Activated CD4-positive, alpha-beta T cell treated with anti-CD3 and anti-CD28 coated beads for 1 hour (primary cell): ENCODE data around the gene DDR2.

Experiments
- DNase-seq: peaks from one replicate; pipeline ENCODE4 v3.0.0-alpha.2; 2020

Gene DDR2

DNA sequence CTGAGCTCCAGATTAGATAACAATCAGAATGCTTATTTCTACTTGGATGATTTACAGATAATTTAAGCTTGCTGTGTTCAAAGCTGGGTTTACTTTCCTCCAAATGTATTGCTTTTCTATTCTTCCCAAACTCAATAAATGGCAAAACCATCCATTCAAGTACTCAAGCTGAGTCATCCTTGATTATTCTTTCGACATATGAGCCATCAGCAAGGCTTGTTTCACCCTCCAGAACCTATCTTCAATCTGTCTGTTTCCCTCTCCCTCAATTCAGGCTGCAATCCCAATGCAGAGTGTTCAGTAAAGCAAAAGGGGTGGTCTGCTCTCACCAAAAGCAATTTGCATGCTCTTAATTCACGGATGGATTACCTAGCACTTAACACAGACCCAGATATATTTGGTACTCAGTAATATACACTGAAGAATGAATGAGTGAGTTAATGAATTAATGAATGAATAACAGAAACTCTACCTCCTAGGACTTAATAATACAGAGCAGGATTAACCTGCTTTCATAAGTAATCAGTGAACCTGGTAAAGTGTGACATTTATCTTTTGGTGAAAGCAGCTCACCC lies 41.9 kb downstream of the DDR2 start:
- no peak for DNase-seq

DNA sequence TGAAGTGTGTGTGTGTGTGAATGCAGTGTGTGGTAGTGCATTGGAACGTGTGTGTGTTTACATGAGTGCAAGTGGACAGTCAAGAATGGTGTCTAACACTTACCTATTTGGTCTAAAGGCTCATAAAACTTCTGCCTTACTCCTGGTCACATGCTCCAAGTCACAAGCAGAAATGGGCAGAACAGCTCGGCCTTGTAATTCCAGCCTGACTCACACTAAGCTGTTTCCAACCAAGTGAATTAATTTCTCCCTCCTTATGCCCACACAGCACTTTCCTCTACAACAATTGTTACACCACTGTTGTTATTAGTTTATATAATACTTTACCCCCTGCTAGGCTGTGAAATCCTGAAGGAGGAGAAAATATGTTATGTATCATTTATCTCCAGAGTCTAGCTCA lies 43.8 kb downstream of the DDR2 start:
- no peak for DNase-seq

DNA sequence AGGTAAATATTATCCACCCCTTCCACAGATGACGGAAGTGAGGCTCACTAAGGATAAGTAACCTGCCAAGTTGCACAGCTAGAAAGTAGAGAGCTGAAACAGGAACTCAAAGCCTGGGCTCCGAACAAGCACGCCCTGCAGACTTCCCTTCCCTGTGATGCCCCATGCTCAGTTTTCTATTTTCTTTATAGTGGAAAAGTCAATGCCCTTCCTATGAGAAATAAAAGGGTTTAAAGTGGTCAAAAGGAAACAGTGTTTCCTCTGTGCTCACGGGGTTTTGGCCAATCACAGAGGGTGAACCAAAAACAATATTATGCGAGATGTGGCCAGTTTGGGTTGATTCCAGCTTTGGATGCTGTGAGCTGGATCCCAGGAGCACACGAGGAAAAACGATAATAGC lies 44.5 kb downstream of the DDR2 start:
- DNase-seq = no peak

DNA sequence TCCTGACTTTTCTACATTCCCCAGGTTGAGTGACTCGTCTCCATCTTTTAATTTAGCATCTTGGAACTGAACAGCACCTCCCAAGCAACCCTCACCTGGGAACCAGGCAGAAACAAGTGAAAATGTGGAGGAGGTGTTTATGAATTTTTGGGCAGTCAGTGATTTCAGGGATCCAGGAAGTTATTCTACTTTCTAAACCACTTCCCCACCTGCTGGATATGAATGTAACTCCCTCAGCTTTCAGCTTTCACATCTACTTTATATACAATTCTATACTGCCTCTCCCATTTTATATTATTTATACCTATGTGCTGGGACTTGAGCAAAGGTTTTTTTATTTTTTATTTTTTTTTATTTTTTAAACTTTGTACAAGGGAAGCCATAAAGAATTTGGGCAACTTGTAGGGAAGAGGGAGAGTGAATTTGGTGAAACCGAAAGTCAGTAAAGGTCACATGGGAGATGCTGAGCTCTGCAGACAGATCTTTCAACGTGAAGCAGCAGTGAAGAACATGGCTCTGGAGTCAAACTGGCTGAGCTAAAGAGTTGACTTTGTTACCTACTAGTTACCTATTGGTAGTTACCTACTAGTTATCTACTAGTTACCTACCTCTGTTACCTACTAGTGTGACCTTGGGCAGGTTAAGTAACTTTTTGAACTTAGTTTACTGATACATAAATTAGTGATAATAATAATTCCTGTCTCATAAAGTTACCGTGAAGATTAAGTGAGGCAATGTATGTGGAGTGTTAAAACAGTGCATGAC lies 45.5 kb downstream of the DDR2 start:
- no peak for DNase-seq

DNA sequence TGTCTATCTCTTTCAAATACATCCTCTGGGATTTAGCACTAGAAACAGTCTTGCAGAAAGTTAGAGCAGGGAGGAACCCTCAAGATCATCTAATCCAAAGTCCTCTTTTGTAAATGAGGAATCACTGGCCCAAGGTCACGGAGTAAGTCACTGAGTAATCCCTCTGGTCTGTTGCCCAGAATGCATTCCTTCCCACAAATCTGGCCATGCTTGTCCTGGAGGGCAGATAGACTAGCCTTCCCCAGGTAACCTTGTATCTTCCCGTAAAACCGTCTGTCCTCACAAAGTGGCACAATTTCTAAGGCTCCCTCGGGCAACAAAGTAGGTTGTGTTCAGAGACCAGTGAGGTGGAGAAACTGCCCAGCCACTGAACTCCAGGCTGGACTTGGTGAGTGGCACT lies 46.2 kb downstream of the DDR2 start:
- DNase-seq = no peak

DNA sequence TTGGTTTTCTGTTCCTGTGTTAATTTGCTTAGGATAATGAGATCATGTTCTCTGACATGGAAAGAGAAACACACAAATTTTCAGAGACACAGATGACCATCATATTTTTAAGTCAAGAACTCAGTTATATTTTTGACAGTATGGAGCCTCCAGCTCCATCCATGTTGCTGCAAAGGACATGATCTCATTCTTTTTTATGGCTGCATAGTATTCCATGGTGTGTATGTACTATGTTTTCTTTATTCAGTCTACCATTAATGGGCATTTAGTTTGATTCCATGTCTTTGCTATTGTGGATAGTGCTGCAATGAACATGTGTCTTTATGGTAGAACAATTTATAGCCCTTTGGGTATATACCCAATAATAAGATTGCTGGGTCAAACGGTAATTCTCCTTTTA lies 47.0 kb downstream of the DDR2 start:
- DNase-seq = no peak

DNA sequence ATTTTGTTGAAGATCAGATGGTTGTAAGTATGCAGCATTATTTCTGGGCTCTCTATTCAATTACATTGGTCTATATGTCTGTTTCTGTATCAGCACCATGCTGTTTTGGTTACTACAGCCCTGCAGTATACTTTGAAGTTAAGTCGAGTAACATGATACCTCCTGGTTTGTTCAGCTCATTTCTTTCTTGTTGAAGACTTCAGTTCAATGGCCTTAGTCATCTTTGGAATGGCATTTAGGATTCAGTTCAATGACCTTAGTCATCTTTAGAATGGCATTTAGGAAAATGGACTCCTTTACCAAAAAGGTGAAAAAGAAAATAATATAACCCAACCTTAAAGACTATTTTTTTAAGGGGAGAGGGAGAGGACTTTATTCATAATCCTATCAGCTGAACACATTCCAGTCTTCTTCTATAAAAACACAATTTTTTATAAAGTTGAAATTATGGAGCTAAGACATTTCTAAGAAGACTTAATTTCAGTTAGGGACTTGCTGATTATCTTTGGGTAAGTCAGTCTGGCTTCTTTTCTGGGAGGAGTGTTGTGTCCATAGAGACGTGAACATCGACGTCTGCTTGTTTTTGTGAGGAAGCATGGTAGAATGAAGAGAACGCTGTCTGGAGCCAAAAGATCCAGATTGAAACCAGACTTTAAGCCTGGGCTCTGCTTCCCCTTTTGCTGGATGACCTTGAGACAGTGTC lies 48.3 kb downstream of the DDR2 start:
- DNase-seq = no peak

DNA sequence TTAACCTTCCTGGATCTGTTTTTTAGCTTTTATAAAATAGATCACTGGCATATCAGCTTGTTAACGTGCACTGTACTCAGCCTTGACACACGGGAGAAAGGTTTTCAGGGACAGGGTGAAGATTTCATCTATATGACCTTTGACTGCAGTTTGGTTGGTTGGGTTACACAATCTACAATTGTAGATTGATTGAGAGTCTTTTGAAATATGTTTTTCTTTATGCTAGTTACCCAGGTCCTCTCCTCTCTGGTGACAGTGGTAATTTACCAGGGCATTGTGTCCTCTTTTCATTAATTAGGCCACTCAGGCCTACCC lies 48.8 kb downstream of the DDR2 start:
- DNase-seq = no peak

DNA sequence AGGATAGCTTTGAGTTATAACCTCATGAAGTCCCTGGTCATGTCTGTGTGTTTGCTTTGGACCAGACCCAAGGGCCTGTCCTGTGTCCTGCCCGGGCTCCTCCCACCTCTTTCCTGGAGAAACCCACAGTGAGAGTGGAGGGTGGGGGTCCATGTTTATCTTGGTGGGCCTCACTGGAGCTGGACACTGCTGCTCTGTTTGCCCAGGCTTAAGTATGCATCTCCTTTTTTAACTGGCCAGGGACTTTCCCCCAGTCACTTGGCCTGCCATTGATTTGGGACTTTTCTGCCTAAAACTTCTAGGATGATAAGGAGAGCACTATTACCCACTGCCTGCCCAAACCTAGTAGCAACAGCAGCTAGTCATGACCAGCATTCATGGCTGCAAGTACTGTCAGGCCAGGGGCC lies 49.8 kb downstream of the DDR2 start:
- no peak for DNase-seq

DNA sequence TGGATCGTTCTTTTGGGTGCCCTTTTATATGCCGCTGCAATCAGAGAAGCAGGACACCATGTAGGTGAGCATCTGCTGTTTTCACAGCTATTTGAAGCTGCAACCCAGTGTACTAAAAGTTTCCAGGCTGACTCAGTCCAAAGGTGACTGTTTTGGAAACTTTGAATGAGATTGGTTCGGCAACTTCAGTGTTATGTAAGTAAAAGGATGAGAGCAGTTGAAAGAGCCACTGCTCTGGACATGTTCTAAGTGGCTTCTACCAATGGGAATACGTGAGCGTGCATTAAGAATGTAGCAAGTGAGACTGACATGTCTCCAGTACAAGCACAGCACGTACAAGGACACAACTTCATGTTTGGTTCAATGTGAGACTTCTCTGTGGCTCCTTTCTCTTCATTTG lies 55.6 kb downstream of the DDR2 start:
- DNase-seq = no peak

DNA sequence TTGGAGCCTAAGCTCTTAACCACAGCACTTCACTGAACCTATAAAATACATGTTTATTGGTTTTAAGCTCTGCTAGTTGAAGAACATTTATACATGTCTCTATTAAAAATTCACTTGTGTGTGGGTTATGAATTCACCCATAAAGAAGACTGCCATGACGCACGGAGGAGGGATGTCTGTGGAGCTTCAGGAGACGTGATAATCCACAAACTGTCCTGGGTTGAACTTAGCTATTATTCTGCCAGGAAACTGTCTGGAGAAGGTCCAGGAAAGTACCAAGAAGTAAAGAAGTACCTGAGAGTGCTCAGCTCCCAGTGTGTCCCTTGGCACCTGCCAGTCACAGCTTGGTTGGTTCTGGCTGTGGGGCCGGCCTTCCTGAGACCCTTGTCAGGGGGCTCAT lies 56.3 kb downstream of the DDR2 start:
- DNase-seq = no peak

DNA sequence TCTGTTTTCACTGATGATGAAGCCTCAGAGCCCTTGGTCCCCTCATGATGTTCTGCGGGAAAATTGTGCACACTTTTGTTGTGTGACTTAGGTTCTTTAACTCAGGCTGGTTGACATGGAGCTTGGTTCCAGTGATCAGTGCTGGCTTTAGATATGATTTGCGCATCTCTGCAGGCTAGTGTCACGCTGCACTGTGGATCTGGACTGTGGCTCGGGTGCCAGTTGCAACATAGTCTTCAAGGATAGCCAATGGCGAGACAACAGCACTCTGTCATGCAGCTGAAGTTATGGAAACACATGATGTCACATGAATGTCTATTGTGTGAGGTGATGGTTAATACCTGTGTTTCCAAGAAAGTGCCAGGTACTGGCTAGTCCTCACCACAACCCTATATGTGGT lies 56.7 kb downstream of the DDR2 start:
- DNase-seq = no peak

DNA sequence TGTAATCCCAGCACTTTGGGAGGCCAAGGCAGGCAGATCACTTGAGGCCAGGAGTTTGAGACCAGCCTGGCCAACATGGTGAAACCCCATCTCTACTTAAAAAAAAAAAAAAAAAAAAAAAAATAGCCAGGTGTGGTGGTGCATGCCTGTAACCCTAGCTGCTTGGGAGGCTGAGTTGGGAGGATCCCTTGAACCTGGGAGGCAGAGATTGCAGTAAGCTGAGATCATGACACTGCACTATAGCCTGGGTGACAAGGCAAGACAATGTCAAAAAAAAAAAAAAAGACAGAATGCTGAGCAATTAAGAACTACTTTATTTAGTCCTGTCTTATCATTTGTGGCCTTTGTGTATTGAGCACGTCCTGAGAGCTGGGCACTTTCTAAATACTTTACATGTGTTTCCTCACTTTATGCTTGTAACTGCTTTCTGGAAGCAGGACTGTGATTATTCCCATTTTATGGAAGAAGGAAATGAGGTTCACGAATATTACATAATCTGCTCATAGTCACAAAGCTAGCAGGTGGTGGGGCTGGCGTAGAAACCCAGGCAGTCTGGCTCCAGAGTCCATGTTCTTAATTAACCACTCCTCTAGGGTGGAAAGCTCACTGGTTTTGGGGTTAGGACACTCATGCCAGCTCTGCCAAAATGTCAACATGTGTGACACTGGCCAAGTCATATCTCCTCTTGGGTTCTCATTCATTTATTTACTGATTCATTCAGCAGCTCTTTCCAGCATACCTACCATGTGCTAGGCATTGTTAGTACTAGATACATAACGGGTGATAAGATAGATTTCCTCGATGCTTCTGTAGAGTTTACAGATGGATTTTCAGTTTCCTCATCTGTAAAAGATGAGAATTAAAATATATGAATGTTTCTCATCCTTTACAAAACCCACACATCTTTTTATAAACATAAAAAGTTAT lies 57.7 kb downstream of the DDR2 start:
- DNase-seq = no peak

DNA sequence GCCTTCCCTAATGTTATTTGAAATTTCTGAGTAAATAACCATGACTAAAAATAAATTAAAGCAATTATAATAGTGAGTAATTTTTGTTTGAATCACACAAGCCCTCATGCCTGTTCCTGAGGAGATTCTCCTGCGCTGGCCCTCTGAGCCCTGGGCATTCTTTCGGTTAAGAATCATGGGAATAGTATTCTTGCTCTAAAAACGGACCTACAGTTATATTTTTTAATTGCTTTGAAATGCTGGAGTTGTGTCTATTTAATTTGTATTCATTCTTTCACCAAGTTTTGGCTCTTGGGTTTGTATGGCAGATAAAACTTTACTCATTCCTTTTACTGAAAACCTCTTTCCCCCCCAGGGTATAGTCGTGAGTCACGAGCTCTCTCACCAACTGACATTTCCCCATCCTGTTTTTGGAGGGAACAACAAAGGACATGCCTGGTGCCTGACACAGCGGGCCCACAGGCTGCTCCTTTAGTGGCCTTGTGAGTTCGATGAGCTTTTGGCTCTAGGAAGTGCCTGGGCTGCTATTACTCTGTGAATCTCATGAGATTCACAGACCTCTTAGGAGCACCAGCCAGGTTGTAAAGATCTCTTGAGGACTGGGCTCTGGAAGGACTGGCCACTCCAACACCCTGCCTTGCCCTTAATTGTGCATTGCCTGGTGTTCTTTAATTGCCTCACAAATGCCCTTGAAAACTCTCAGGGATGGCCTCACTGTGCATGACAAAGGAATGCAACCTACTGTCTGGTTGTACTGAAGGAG lies 58.6 kb downstream of the DDR2 start:
- no peak for DNase-seq

DNA sequence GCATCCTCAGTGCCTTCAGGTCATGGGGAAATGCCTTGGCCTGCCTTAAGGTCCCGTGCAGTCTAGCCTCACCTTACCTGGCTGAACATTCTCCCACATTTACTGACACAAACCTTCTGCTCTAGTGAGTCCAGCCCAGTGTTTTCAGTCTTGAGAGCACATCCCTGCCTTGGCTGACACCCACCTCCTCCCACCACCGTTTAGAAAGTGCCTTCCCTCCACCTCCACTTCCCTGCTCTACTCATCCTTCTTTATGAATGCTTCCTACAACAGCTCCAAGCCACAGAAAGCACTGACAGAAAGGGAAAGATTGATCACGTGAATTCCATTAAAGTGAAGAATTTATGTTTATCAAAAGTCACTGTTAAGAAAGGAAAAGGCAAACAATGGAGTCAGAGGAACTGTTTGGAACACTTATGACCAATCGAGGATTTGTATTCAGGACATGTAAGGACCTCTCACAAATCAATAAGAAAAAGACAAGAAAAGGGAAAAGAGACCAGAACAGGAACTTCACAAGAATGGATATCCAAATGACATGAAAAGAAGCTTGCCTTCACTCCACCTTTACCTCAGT lies 59.8 kb downstream of the DDR2 start:
- DNase-seq = no peak

DNA sequence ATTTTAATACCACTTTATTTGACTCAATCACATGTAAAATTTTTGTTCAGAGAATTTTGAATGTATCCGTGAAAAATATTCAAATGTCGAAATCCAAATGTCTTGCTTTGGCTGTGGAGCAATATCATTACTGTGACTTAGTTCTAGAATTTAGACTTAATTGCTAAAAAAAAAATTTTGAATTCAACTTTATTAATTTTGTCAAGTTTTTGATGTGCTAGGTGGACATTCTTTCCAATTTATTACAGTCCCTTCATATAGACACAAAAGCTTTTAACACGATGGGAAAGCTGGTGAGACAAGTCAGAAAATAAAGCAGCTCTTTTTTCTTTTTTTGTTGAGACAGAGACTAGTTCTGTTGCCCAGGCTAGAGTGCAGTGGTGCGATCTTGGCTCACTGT lies 62.6 kb downstream of the DDR2 start:
- DNase-seq = no peak

DNA sequence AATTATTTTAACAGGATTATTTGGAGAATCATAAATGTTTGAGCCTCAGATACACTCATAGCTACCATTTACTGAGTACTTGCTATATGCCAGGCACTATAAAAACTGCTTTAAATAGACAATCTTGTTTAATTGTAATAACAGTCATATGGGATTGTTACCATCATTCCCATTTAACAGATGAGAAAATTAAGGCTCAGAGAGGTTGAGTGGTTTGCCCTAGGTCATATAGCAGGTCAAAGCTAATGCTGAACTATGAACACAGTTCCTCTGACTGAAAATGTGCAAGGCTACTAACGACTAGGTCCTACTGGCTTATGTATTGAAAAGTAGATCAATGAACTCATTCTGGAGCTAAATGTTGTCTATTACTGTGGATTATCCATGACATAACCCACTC lies 63.4 kb downstream of the DDR2 start:
- DNase-seq = no peak

DNA sequence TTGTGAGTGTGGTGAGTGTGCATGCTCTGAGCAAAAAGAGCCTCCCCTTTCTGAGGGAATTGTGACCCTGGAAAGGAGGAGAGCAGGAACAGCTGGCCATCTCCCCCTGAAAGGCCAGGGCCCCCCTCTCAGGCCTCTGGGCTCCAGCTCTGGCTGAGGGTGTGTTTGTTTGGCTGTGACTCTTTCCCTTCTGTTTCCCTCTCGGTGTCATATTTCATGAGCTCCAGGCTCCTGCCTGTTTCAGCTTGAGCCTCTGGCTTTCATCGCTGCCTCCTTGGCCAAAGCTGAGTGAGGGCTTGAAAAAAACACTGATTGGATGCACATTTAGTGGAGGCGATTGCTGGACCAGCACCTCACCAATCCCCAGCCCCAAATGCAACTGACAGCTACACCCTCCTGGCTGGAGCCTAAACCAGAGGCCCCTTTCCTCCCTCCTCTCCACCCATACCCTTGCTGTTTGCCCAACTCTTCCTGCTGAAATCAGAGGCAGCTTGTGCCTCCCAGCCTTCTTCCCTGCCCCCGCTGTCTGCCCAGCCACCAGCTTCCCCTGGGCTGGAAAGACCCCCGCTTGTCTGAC lies 64.1 kb downstream of the DDR2 start:
- DNase-seq = no peak

DNA sequence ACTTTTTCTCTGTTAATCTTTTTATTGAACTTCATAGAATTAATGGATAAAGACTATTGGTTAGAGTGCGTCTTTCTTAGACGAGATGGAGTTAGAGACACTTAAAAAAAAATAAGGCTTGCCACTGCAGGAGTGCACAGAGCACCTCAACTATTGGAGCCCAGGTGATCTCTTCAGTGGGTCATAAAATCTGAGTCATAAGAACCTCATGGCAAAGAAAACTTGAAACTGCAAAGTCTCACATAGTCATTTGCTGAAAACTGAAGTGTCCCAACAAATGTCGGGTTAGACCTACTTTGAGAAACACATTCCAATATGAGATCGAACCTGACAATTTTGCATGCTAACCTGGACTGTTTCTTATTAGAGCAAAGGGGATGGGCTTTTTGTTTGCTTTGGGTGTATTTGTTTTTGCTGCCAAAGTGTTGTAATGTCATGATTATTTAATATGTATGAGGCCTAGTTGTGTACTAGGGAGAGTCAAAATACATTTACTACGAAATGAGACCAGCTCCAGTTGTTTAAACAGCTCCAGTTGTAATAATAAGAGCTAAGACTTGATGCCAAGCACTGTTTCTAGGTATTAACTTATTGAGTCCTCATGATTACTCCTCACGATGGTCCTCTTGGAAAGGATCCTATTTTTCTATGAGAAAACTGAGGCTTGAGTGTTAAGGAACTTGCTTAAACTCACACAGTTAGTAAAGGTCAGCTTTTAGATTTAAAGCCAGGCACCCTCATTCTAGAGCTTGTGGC lies 65.1 kb downstream of the DDR2 start:
- DNase-seq = no peak

DNA sequence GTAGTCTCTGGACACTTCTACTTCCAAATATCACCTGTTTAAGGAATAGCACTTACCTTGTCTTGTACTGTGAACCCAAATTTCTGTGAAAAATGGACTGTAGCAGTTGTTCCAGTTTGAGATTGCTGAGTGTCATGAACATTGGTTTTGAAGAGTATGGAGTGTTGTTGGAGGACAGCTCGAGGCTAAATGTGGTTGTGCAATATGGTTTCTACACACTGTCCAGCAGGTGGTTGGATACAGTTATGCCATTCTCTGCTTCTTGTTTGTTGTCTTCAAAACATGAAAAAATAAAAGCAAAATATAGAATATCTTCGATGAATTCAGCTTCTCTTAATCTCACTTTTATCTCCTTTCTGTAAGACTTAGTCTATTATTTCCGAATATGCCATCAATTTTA lies 67.1 kb downstream of the DDR2 start:
- no peak for DNase-seq

DNA sequence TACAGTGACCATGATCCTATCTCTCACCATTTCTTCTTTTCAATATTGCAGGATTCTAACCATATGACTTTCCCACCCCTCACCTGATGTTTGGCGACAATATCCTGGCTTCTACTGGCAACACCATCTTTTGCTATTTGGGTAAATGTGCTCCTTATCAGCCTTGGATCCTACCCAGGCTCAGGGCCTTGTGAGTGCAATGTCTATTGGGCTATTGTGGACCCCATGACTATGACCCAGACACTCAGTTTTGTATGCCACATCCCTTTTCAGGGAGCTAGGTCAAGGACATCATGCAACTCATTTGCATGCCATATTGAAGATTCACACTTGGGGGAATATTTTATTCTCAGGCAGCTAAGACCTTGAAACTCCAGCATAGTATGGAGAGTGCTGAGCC lies 67.9 kb downstream of the DDR2 start:
- DNase-seq = no peak
